Natural killer cell (primary cell): ENCODE data around the gene KIF1A. TPM values are rescaled to one million over a fixed set of nuclear protein-coding genes. Genes with fewer than 3 reads are reported as not detected.

Source experiments
- ATAC-seq, 3 donors: fragments of 150-1000 bp in 2 of 3; fragments of 200-7000 bp in 1 of 3; cut with Tn5 transposase; 1 replicate in 1 of 3; 2 replicates in 2 of 3; pipeline ENCODE4 v1.10.0; 2021; ENCODE audit warnings: mild to moderate bottlenecking in 2 of 3, moderate library complexity in 2 of 3
- DNase-seq, 2 donors: peaks; one replicate each; pipeline versions ENCODE4 v3.0.0 to v3.0.0-alpha.2; 2013 to 2021; ENCODE audit warnings: mixed read lengths in 1 of 2
- H3K27ac ChIP-seq: one replicate; pipeline ENCODE4 v1.5.1; 2013; ENCODE audit warnings: mild to moderate bottlenecking, low read length
- H3K27me3 ChIP-seq: one replicate; pipeline ENCODE4 v1.6.1; 2013; ENCODE audit warnings: low read length; ENCODE audit not compliant: control insufficient read depth, insufficient read depth
- H3K36me3 ChIP-seq: one replicate; pipeline ENCODE4 v1.6.1; 2013; ENCODE audit warnings: low read length; ENCODE audit not compliant: control insufficient read depth, insufficient read depth
- H3K4me1 ChIP-seq: one replicate; pipeline ENCODE4 v1.6.1; 2013; ENCODE audit warnings: low read length; ENCODE audit not compliant: control insufficient read depth, insufficient read depth
- H3K4me3 ChIP-seq: one replicate; pipeline ENCODE4 v1.5.1; 2013; ENCODE audit warnings: low read length
- H3K9me3 ChIP-seq: one replicate; pipeline ENCODE4 v1.6.1; 2013; ENCODE audit warnings: low read length; ENCODE audit not compliant: control insufficient read depth, insufficient read depth
- H3K27ac Mint-ChIP-seq, 2 donors: one replicate each; pipeline ENCODE4 v1.8.0; 2022; ENCODE audit warnings: mild to moderate bottlenecking in 2 of 2, mixed read lengths in 2 of 2, moderate library complexity in 1 of 2
- H3K27me3 Mint-ChIP-seq, 2 donors: one replicate each; pipeline ENCODE4 v1.8.0; 2022; ENCODE audit warnings: low read depth in 2 of 2, mixed read lengths in 2 of 2
- H3K36me3 Mint-ChIP-seq: one replicate; pipeline ENCODE4 v1.8.0; 2022; ENCODE audit warnings: mixed read lengths
- H3K4me1 Mint-ChIP-seq, 2 donors: one replicate each; pipeline ENCODE4 v1.8.0; 2022; ENCODE audit warnings: mixed read lengths in 2 of 2
- H3K4me3 Mint-ChIP-seq: one replicate; pipeline ENCODE4 v1.8.0; 2022; ENCODE audit warnings: mild to moderate bottlenecking, moderate library complexity, mixed read lengths
- H3K9me3 Mint-ChIP-seq, 2 donors: one replicate each; pipeline ENCODE4 v1.8.0; 2022; ENCODE audit warnings: mixed read lengths in 2 of 2
- CTCF ChIP-seq: fragments of 200-600 bp; IDR thresholded peaks from one replicate; pipeline ENCODE4 v1.8.0; 2022; ENCODE audit warnings: antibody characterized with exemption
- WGBS: methylation state at CpG from one replicate; pipeline ENCODE4 v1.1.7; 2013; ENCODE audit warnings: missing lambda C conversion rate; ENCODE audit not compliant: insufficient coverage; 5-methylcytosine and 5-hydroxymethylcytosine counted together
- intact Hi-C: fragments of 100-400 bp; cut with micrococcal nuclease; formaldehyde crosslinking; loops from one replicate; pipeline ENCODE4 v1.14.2; 2022
- total RNA-seq, 4 donors: library from RNA; stranded (reverse); fragments of 120-200 nt in 1 of 4; gene quantifications; one replicate each; pipeline versions ENCODE4 v1.2.3 to v1.2.4, GENCODE V29; 2013 to 2022

KIF1A gene
- total RNA-seq, 3 donors from 2014 or later (not counting 1 experiment from before 2014, with no cell fraction given) = 0.09 TPM; not detected in 2

- Mint-ChIP-seq H3K9me3 (no peaks in the 10 kb centered on the region), H3K27ac (no peak overlapping the region), H3K4me3 (no peak overlapping the region), H3K36me3 (no peaks in the 10 kb centered on the region), H3K4me1 (no peaks in the 10 kb centered on the region), H3K27me3 (peaks cover 0 to 8% of the 10 kb centered on the region in 2 donors)
- Histone ChIP-seq H3K9me3 (no peaks in the 10 kb centered on the region), H3K27ac (no peak overlapping the region), H3K4me3 (no peak overlapping the region), H3K27me3 (no peaks in the 10 kb centered on the region), H3K36me3 (no peaks in the 10 kb centered on the region), H3K4me1 (no peaks in the 10 kb centered on the region)
- TF ChIP-seq CTCF = no peak
- intact Hi-C loops = loop anchor here (2.0 kb wide), 1 partner anchor 325 kb away; no protein-coding TSS in a partner anchor
- 86% methylated on average over 27 of the region's 28 CpGs for WGBS
- DNase-seq = no peak
- no peak for ATAC-seq
Measured at GRCh38 chr2:240839152-240840143, 19.4 kb upstream of the KIF1A start.

- TF ChIP-seq CTCF = no peak
- no peak overlapping the region for H3K4me3 ChIP-seq
- no peaks in the 10 kb centered on the region for H3K36me3 ChIP-seq
- no peak for DNase-seq
- Mint-ChIP-seq H3K27me3 (peaks cover 0 to 3% of the 10 kb centered on the region in 2 donors), H3K4me1 (peaks cover 0 to under 1% of the 10 kb centered on the region in 2 donors), H3K9me3 (no peaks in the 10 kb centered on the region), H3K27ac (no peak overlapping the region), H3K36me3 (no peaks in the 10 kb centered on the region), H3K4me3 (no peak overlapping the region)
- H3K9me3 ChIP-seq = no peaks in the 10 kb centered on the region
- no peak for ATAC-seq
- WGBS = 53% methylated on average over 4 of the region's 4 CpGs
- intact Hi-C loops = no loop called here
- no peak overlapping the region for H3K27ac ChIP-seq
- peaks cover 5% of the 10 kb centered on the region for H3K4me1 ChIP-seq
- H3K27me3 ChIP-seq = no peaks in the 10 kb centered on the region
Measured at GRCh38 chr2:240837621-240838020, 17.6 kb upstream of the KIF1A start.

GRCh38 chr2:240836781-240837467 lies 16.9 kb upstream of the KIF1A start:
- Histone ChIP-seq H3K9me3 (no peaks in the 10 kb centered on the region), H3K36me3 (no peaks in the 10 kb centered on the region), H3K27ac (no peak overlapping the region), H3K4me1 (peaks cover 8% of the 10 kb centered on the region), H3K4me3 (no peak overlapping the region), H3K27me3 (no peaks in the 10 kb centered on the region)
- H3K36me3 Mint-ChIP-seq = no peaks in the 10 kb centered on the region
- H3K9me3 Mint-ChIP-seq = no peaks in the 10 kb centered on the region
- no peaks in the 10 kb centered on the region for H3K27me3 Mint-ChIP-seq
- H3K27ac Mint-ChIP-seq = no peak overlapping the region
- no peak overlapping the region for H3K4me3 Mint-ChIP-seq
- intact Hi-C loops = no loop called here
- ATAC-seq (no peak), DNase-seq (no peak)
- H3K4me1 Mint-ChIP-seq = peaks cover under 1 to 6% of the 10 kb centered on the region in 2 donors
- no peak for TF ChIP-seq CTCF
- 88% methylated on average over 17 of the region's 17 CpGs for WGBS
